GM19395 (cell line): ENCODE data around the gene PSMF1.
"Not testable (repeated sequence)": the region's sequence is repeated elsewhere in the genome, so short reads cannot be mapped to it uniquely, and the experiment has no call there.

Experiments
- ATAC-seq: cut with Tn5 transposase; IDR thresholded peaks from one replicate; pipeline ENCODE4 v1.9.1; 2021; ENCODE audit warnings: mild to moderate bottlenecking, moderate library complexity; ENCODE audit not compliant: unreplicated experiment

Gene PSMF1

DNA sequence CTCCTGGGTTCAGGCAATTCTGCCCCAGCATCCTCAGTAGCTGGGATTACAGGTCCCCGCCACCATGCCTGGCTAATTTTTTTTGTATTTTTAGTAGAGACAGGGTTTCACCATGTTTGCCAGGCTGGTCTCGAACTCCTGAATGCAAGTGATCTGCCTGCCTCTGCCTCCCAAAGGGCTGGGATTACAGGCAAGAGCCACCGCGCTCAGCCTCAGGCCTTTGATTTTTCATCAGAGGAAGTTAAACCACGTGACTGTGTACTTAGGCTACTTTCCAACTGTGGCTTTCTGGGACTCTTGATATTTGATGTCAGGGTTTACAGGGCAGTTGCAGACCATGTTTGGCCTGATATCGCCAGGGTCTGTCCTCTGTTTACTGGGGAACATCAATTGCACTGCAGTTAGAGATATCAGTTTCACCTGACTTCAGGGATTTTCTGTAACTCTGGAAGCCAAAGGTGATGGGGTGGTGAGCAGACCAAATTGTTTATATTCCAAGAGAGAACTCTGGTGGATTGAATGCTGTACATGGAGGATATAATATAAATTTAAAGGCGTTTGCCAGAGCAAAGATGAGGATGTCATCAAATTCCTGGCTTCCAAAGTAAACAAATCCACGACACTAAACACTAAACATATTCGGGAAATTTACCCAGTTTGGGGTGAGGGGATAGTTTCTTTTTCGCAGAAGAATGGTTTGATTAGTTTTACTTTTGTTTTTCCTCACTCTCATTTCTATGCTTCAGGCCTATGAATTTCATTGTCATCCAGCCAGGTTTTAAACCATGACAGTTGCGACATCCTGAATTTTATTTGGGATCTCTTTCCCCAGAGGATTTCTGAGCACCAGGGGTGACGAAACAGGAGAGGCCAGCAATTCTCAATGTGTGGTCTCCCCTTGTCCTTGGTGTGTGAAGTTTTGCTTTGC is 4.2 kb downstream of the PSMF1 start:
- ATAC-seq, result no peak

DNA sequence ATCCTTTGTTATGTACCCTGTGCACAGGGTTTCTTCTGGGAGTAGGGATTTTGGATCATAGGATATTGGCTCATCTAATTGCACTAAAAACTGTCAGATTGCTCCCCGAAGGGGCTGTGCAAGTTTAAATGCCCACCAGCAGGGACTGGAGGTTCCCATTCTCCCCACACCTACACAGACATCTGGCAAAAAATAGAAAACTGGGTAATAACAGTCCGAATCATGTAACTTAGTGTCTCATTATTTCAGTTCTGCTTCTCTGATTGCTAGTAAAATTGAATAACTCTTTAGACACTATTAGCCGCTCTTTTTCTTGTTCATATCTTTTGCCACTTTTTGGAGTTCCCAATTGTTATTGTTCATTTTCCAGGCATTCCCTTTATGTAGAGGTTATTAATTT is 5.3 kb downstream of the PSMF1 start:
- ATAC-seq, result no peak

DNA sequence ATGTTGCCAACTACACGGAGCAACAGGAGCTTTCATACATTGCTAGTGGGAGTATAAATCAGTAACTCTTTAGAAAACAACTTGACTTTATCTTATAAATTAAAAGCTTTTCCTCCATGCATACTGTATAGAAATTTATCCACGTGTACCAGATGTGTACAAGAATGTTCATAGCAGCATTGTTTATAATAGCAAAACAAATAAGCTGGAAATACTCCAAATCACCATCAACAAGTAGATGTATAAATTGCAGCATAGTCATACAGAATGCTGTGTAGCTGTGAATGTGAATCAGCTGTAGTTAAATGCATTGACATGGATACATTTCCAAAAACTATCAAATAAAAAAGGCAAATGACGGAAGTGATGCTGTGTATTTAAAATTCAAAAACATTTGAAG is 6.0 kb downstream of the PSMF1 start:
- ATAC-seq, result no peak

DNA sequence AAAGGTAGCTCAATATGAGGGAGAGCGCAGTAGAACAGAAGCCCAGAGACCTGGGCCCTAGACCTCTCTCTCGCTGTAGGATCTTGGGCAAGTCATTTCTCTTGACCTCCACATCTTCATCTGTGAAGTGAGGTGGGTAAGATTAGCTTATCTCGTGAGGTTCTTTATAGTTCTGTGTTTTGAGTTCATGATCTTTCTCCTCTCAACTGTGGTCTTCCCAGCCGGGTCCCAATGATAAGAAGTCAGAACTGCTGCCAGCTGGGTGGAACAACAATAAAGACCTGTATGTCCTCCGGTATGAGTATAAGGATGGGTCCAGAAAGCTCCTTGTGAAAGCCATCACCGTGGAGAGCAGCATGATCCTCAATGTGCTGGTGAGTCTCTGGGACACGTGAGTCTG is 6.9 kb downstream of the PSMF1 start:
- no peak for ATAC-seq

DNA sequence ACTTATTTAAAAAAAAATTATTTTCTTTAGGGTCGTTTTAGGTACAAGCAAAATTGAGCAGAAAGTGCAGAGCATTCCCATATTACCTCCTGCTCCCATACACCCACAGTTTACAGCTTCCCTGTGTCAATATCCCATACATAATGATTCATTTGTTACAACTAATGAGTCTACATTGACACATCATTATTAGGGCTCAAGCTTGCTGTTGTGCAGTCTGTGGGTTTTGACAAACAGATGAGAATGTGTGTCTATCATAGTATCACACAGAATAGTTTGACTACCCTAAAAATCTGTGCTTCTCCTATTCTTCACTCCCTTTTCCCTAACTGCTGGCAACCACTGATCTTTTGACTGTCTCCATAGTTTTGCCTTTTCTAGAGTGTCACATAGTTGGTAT is 9.4 kb downstream of the PSMF1 start:
- no peak for ATAC-seq

DNA sequence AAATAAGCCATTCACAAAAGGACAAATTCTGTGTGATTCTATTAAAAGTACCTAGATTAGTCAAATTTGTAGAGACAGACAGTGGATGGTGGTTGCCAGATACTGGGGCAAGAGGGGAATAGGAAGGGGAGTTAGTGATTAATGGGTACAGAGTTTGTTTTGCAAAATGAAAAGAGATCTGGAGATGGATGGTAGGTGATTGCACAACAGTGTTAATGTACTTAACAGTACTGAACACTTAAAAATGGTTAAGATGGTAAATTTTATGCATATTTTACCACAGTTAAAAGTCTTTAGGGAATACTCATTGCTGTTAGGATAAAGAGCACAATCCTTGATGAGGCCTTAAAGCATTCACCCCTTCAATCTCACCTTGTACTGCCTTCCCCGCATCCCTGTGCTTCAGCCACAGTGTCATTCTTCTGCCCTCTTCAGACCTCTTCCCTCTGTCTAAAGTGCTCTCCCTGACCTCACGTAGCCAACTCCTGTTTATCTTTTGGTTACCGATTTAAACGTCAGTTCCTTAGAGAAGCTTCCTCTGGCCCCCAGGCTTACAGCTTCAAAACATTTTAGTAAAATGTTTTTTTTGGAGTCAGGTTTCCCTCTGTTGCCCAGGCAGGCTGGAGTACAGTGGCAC is 11.8 kb downstream of the PSMF1 start:
- ATAC-seq, result no peak

DNA sequence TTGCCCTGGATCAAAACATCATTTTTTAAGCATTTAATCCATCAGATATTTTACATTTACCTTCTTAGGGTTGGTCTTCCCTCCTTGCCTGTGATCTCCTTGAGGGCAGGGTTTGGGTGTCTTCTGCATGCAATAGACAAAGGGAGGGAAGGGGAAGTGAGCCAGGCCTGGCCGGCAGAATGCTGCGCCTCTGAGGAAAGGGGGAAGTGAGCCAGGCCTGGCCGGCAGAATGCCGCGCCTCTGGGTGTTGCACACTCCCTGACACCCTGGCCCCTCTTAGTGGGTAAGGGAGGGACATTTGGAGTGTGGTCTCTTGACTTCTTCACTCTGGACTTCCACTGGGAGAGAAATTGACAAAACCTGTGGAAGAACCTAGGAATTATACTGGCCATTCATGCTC is 12.4 kb downstream of the PSMF1 start:
- ATAC-seq, result no peak

DNA sequence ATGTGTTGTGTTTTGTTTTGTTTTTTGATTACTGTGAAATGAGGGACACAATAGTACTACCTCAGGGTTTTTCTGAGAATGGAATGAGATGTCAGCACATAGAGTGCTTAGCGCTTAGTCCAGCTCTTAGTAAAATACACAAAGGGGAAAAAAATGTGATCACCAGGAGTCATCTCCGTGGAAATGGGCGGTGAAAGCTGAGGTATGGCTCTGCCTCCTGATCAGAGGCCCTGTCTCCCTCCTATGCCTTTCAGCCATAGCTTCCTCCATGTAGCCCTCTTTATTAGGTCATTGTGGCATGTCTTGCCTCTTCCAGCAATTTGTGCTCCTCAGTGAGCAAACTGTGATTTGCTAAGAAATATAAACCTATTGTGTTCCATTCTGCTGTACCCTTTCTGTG is 13.0 kb downstream of the PSMF1 start:
- no peak for ATAC-seq

DNA sequence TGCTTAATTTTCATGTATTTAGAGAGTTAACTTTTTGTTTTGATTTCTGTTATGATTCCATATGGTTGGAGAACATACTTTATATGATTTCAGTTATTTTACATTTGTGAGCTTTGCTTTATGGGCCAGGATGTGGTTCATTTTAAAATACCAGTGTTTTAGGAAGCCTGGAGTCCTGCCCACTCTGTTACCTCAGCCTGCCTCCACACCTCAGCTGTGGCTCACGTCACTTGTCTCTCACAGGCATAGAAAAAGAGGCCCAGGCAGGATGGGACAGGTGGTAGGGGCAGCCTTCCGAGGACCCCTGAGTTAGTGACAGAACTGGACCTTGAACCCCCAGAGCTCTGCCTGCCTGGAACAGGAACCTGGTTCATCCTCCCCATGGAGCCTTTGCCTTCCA is 16.0 kb downstream of the PSMF1 start:
- ATAC-seq, result no peak

DNA sequence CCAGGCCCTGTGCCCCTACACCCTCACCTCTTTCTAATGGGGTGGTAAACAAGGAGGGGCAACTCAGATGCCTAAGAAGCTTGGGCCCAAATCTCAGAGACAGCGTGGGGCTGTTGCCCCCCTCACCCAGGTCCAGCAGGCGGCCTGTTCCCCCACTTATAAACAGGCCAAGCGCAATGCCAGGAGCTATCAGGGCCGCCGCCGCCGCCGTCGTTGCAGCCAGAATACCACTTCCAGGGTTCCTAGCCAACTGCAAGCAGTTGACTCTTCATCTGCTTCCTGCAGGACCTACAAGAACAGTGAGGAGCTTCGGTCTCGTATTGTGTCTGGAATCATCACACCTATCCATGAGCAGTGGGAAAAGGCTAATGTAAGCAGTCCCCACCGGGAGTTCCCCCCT is 16.4 kb downstream of the PSMF1 start:
- ATAC-seq, result no peak

DNA sequence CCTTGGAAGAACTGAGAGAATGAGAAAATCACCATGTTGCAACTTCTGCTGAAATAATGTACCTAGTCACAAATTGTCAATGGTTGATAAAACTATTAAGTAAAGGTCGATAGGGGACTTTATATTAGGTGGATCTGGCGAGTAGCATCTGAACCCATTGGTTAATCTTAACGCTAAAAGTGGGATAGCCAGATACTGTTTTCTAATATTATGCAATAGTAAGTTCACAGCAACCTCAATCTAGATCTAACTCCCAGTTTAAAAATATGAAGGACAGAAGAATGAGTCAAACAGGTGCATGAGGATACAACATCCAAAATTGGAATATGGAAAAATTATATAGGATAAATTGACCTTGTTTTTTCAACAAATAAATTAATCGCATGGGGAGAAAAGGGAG is 18.8 kb downstream of the PSMF1 start:
- ATAC-seq, result no peak

DNA sequence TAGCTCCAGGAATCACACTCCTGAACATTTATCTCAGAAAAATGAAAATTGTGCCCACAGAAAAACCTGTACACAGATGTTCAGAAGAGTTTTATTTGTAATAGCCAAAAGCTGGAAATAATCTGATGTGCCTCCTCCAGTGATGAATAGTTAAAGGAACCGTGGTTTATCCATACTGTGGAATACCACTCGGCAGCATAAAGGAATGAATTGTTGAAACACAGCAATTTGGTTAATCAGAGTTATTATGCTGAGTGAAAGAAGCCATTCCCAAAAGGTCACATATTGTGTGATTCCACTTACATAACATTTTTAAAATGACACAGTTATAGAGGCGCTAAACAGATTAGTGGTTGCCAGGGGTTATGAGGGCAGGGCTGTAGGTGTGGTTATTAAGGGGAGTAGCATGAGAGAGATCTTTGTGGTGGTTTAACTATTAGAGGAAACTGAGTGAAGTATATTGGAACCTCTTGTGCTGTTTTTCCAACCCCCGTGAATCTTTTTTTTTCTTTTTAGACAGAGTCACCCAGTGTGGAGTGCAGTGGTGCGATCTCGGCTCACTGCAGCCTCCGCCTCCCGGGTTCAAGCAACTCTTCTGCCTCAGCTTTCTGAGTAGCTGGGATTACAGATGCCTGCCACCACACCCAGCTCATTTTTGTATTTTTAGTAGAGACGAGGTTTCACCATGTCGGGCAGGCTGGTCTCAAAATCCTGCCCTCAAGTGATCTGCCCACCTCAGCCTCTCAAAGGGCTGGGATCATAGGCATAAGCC is 26.2 kb downstream of the PSMF1 start:
- ATAC-seq, result no peak

DNA sequence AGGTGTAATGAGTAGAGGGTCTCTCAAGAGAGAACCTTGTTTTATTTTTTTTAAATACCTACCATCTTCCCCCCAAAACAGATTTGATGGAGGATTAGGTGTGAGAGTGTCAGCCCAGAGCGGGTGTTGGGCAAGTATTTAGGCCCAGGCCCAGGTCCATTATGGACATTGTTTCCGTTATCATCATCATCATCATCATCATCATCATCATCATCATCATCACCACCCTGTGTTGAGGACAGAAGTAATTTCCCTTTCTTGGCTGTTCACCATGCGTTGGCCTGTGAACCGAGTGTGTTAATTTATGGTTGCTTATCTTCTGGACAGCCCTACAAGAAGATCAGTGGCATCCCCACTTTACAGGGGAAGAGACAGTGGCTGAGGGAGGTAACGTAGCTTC is 28.6 kb downstream of the PSMF1 start:
- no peak for ATAC-seq

DNA sequence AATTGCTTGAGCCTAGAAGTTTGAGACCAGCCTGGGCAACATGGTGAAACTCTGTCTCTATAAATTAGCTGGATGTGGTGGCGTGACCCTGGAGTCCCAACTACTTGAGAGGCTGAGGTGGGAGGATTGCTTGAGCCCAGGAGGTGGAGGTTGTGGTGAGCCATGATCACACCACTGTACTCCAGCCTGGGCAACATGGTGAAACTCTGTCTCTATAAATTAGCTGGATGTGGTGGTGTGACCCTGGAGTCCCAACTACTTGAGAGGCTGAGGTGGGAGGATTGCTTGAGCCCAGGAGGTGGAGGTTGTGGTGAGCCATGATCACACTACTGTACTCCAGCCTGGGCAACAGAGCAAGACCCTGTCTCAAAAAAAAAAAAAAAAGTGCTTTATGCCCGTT is 31.4 kb downstream of the PSMF1 start:
- not testable (repeated sequence) for ATAC-seq

DNA sequence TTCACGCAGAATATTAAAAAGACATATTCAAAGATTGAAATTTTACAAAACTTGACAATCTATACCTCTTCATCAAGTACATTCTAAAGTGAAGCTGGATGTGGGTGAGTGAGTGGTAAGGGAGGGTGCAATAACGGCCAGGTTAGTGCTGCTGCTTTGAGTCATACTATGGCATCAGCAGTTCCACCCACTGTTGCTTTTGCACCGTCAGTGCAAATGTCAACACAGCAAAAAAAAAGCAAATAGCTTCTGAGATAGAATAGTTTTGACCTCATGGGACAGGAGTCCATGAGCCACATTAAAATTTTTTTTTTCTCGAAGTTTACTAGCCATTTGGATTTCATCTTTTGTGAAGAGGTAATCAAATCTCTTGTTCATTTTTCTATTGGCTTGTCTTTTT is 31.8 kb downstream of the PSMF1 start:
- ATAC-seq, result no peak

DNA sequence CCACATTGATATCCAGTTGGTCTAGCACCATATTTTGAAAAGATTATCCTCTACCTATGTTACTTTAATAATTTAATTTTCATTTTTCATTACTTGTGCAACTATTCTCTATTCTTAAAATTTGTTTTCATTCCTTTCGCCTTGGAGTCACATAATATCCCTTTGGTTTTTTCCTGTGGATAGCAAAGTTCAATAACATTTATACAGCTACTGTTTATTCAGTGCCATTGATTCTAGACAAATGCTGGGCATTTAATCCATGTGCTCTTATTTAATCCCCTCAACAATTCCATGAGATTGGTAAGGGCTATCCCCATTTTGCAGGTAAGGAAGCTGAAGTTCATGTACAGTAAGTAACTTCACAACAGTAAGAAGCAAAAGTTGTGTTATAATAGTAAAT is 32.6 kb downstream of the PSMF1 start:
- ATAC-seq, result no peak

DNA sequence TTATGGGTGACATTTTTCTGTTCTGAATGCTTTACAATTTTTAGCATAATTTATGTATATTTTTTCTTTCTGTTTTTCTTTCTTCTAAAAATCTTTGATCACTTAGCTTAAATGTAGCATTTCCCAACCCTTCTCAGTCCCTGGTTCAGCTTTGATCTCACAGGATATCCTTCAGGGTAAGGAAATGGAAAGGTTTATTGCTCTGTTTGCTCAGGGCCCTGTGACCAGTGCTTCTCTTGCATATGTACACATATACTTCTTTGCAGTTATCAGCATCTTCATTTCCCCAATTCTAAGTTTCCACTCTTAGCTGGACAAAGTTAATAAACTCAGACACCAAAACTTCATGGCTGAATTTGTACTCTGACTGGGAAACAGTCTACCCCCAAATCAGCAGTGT is 35.8 kb downstream of the PSMF1 start:
- no peak for ATAC-seq

DNA sequence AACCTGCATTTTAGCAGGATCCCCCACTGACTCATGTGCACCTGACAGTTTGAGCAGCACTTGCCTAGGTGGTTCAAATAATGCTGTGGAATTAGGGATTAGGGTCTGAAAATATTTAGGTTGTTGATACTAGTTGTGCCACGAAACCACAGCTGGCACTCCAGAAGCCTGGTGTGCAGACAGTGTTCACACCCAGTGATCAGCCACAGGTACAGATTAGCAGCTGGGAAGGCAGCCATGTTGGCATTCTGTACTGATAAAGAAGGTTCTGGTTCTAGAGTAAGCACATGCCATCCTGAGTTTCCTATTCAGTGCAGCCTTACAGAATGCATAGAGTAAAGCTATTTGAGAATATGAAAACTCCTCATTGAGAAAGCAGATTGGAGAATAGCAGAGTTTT is 36.3 kb downstream of the PSMF1 start:
- no peak for ATAC-seq

DNA sequence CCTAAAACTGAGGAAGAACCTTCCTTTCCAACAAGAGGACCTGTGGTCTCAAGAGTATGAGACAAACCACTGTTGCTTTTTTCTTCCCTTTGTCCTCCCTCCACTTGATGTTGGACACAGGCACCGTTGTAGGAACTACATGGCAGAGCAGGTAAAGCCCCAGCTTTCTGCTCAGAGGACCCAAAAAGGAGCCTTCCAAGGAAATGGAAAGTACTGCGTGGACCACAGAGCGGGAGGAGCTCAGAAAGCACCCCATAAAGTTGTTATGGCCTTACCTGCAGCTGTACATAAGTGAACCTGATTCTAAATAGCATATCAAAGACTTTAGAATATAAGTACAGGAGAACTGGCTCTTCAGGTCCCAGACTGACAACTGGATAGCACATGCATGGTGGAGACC is 36.9 kb downstream of the PSMF1 start:
- ATAC-seq, result no peak

DNA sequence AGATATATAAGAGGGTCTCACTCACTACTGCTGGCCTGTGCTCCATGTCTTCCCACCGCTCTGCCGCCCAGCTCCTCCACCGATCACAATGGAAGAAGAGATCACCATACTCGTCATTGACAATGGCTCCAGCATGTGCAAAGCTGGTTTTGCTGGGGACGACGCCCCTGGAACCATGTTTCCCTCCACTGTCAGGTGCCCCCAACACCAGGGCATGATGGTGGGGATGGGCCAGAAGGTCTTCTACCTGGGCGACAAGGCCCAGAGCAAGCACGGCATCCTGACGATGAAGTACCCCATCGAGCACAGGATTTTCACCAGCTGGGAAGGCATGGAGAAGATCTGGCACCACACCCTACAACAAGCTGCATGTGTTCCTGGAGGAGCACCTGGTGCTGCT is 42.1 kb downstream of the PSMF1 start:
- no peak for ATAC-seq

DNA sequence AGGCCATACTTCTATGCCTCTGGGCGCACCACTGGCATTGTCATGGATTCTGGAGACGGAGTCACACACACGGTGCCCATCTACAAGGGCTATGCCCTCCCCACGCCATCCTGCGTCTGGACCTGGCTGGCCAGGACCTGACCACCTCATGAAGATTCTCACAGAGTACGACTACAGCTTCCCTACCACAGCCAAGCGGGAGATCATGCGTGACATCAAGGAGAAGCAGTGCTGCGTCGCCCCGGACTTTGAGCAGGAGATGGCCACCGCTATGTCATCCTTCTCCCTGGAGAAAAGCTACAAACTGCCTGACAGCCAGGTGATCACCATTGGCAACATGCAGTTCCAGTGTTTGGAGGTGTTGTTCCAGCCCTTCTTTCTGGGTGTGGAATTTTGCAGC is 42.6 kb downstream of the PSMF1 start:
- ATAC-seq, result no peak

DNA sequence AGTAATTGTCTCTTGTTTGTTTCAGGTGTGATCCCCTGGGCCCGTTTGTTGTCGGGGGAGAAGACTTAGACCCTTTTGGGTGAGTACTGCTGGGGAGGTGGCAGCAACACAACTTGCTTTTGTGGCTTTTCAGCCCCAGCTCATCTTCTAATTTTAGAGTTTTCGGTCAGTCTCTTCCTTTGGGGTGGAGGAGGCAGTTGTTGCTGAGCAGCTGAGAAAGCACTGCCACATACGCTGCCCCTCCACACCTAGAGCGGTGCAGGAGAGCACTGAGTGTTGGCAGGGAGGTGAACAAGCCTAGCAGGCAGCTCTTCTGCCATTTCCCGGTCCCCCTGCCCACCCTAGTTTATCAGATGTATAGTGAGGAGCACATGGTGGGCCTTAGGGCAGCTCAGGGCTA is 44.7 kb downstream of the PSMF1 start:
- ATAC-seq, result no peak
